Measurements from ENCODE around the gene ENTPD8. TPM values are rescaled to one million over a fixed set of nuclear protein-coding genes. Genes with fewer than 3 reads are reported as not detected.

The ENTPD8 gene, protein sequence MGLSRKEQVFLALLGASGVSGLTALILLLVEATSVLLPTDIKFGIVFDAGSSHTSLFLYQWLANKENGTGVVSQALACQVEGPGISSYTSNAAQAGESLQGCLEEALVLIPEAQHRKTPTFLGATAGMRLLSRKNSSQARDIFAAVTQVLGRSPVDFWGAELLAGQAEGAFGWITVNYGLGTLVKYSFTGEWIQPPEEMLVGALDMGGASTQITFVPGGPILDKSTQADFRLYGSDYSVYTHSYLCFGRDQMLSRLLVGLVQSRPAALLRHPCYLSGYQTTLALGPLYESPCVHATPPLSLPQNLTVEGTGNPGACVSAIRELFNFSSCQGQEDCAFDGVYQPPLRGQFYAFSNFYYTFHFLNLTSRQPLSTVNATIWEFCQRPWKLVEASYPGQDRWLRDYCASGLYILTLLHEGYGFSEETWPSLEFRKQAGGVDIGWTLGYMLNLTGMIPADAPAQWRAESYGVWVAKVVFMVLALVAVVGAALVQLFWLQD
- total RNA-seq (0.51 and 0.56 TPM in 2 replicates), polyA plus RNA-seq (0.15 and 1.7 TPM in 2 replicates)

DNA sequence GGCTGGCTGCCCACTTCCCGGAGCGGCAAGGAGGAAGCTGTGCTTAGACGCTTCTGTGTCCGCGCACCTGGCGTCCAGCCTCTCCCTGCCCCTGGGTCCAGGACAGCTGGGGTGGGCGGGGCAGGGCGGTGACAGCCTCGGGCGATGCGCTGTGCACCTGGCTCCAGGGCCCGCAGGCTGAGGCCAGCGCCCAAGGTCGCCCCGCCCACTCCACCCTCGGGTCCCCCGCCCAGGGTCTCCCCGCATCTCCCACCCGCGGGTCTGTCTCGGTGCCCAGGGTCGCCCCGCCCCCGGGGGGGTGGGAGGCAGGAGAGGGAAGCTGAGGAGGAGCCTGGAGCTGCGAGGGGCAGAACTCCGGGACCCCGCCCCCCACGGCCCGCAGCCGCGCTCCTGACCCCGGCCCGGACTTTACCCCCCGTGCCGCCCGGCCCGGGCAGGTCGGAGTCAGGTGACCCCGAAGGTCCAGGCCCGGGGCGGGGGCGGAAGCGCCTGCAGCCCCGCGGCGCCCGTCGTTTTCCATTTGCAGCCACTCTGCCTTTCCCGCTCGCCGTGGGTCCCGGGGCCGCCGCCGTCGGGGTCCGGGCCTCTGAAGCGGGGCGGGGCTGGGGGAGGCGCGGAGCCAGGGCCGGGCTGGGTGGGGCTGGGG is at the start of gene ENTPD8:
Gene ENTPD8, minus strand, starts transcription at position 69 of the 646 bp plus-strand sequence. CDS start 3,072 bp downstream, outside the sequence.
- Histone ChIP-seq H3K27me3 (peaks cover 20% of the 10 kb centered on the region), H3K4me3 (peak within 1 kb of the TSS; percentile 34)
- DNase-seq (ENCODE audit: low read depth in 1 of 2, low spot score in 1 of 2), result peak in 1 of 2 donors; percentile 66

DNA sequence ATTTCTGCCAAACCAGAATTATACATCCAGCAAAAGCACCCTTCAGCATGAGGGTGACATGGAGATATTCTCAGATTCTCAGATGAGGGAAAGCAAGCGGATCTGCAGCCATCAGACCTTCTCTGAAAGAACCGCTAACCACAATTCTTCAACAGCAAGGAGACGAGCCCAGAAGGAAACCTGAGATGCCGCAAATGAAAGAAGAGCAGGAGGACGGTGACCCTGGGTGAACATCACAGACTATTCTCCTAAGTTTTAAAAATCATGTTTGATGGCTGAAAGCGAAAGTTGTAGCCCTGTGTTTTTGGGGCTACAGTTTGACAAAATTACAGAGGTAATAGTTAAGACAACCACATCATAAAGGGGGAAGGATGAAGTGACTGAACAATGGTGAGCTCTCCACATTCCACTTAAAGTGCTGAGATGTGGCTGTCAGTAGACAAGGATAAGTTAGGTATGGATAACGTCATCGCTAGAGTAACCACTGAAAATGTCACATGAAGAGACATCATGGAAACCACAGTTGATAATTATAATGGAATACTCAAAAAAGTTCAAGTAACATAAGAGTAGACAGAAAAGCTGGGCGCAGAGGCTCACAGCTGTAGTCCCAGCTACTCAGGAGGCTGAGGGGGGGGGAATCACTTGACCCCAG is 49.5 kb upstream of the ENTPD8 start:
- no peaks in the 10 kb centered on the region for H3K27me3 ChIP-seq
- no peak overlapping the region for H3K27ac ChIP-seq
- no peaks in the 10 kb centered on the region for H3K9me3 ChIP-seq (ENCODE audit: low read depth)
- H3K4me1 ChIP-seq (ENCODE audit: low read depth), result peaks cover 16% of the 10 kb centered on the region
- no peak overlapping the region for H3K4me3 ChIP-seq
- no peaks in the 10 kb centered on the region for H3K36me3 ChIP-seq
- peak in 1 of 2 donors; percentile 5 for DNase-seq (ENCODE audit: low read depth in 1 of 2, low spot score in 1 of 2)
- TF ChIP-seq, protein P1, sequence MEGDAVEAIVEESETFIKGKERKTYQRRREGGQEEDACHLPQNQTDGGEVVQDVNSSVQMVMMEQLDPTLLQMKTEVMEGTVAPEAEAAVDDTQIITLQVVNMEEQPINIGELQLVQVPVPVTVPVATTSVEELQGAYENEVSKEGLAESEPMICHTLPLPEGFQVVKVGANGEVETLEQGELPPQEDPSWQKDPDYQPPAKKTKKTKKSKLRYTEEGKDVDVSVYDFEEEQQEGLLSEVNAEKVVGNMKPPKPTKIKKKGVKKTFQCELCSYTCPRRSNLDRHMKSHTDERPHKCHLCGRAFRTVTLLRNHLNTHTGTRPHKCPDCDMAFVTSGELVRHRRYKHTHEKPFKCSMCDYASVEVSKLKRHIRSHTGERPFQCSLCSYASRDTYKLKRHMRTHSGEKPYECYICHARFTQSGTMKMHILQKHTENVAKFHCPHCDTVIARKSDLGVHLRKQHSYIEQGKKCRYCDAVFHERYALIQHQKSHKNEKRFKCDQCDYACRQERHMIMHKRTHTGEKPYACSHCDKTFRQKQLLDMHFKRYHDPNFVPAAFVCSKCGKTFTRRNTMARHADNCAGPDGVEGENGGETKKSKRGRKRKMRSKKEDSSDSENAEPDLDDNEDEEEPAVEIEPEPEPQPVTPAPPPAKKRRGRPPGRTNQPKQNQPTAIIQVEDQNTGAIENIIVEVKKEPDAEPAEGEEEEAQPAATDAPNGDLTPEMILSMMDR (IDR thresholded peaks at IDR 0.05; ENCODE audit: low read depth, low read length), result no peak

More for the DNA sequence above, at the start of gene ENTPD8:
- TF ChIP-seq, protein P1 (IDR thresholded peaks at IDR 0.05; ENCODE audit: low read depth, low read length), result no peak
- Histone ChIP-seq H3K27ac (no peak within 1 kb of the TSS), H3K9me3 (ENCODE audit: low read depth) (no peaks in the 10 kb centered on the region), H3K4me1 (ENCODE audit: low read depth) (no peaks in the 10 kb centered on the region), H3K36me3 (no peaks in the 10 kb centered on the region)

DNA sequence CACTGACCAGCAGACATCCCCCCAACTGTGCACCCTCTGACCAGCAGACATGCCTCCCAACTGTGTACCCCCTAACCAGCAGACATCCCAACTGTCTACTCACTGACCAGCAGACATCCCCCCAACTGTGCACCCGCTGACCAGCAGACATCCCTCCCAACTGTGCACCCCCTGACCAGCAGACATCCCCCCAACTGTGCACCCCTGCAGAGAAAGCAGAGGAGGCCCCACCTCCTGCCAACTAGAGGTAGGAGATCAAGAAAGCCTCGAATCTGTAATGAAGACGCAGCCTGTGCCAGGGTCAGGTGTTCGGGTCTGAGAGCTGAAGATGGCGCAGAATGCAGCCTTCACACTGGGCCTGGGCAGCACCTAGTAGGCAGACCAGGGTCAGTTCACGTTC is 47.7 kb upstream of the ENTPD8 start:
- Histone ChIP-seq H3K9me3 (ENCODE audit: low read depth) (no peaks in the 10 kb centered on the region), H3K4me1 (ENCODE audit: low read depth) (peaks cover 16% of the 10 kb centered on the region), H3K27ac (no peak overlapping the region), H3K27me3 (no peaks in the 10 kb centered on the region), H3K4me3 (no peak overlapping the region), H3K36me3 (no peaks in the 10 kb centered on the region)
- DNase-seq (ENCODE audit: low read depth in 1 of 2, low spot score in 1 of 2), result no peak
- TF ChIP-seq, protein P1 (IDR thresholded peaks at IDR 0.05; ENCODE audit: low read depth, low read length), result no peak

DNA sequence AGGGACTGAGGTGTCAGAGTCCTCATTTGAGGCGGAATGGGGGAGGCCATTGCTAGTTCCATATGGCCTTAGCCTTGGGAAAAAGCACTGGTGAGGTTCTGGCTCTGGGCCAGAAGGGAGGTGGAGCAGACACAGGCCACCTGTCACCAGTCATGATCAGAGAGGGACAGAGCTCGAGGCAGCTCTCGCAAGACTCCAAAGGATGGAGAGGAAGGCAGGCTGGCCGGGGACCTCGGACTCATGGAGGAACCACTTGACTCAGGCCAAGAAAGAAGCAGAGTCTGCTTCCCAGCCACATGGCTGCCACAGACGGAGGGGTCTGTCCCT is 47.1 kb upstream of the ENTPD8 start:
- Histone ChIP-seq H3K27me3 (no peaks in the 10 kb centered on the region), H3K4me1 (ENCODE audit: low read depth) (peaks cover 16% of the 10 kb centered on the region), H3K27ac (no peak overlapping the region), H3K9me3 (ENCODE audit: low read depth) (no peaks in the 10 kb centered on the region), H3K4me3 (no peak overlapping the region), H3K36me3 (no peaks in the 10 kb centered on the region)
- peak in 1 of 2 donors; percentile 11 for DNase-seq (ENCODE audit: low read depth in 1 of 2, low spot score in 1 of 2)
- TF ChIP-seq, protein P1 (IDR thresholded peaks at IDR 0.05; ENCODE audit: low read depth, low read length), result no peak

DNA sequence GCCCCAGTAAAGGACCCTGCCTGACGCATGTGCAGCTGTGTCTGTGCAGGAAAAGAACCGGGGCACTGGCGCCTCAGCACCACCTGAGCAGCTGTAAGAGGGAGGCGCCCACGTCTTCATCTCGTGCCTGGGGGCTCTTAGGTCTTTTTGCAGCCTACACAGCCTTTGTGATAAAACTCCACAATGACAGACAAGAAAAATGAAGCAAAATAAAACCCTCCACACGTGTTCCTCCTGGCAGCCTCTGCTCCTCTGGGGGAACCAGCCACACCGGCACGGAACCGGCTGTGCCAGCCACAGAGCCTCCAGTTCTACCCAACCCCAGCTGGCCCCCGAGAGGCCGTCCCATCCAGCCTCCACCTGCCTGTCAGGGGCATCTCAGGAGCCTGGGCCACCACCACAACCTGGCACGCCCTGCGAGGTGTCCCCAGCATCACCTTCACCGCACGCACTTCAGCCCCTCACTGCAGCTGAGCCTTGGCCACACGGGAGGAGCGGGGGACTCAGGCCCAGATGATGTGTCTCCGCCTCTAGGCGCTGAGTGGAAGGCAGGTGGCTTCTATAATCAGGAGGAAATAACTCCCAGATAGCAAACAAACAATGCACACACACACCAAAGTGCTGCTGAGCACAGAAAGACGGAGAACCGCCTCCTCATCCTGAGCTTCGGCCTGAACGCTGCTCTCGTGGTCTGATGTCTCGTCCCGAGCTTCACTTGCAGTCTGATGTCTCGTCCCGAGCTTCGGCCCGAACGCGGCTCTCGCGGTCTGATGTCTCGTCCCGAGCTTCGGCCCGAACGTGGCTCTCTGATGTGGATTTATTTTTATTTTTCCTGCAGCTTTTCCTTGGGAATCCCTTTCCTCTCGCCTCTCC is 46.5 kb upstream of the ENTPD8 start:
- TF ChIP-seq, protein P1 (IDR thresholded peaks at IDR 0.05; ENCODE audit: low read depth, low read length), result no peak
- DNase-seq (ENCODE audit: low read depth in 1 of 2, low spot score in 1 of 2), result peak in 1 of 2 donors; percentile 38

More for the DNA sequence above, 46.5 kb upstream of the ENTPD8 start:
- no peaks in the 10 kb centered on the region for H3K9me3 ChIP-seq (ENCODE audit: low read depth)
- H3K4me3 ChIP-seq, result no peak overlapping the region
- H3K4me1 ChIP-seq (ENCODE audit: low read depth), result peaks cover 16% of the 10 kb centered on the region
- no peak overlapping the region for H3K27ac ChIP-seq
- no peaks in the 10 kb centered on the region for H3K36me3 ChIP-seq
- no peaks in the 10 kb centered on the region for H3K27me3 ChIP-seq

Measured in cardiac muscle cell (in vitro differentiated cells and primary cell).